Osteocyte (in vitro differentiated cells): Measurements from ENCODE around the gene LRRN1. TPM values are rescaled to one million over a fixed set of nuclear protein-coding genes. Genes with fewer than 3 reads are reported as not detected.
"Not testable (repeated sequence)": the region's sequence is repeated elsewhere in the genome, so short reads cannot be mapped to it uniquely, and the experiment has no call there.

ENCODE experiments used
- DNase-seq: peaks from one replicate; pipeline ENCODE4 v3.0.0; 2021; ENCODE audit warnings: mixed read lengths; ENCODE audit not compliant: unreplicated experiment; ENCODE audit errors: extremely low spot score
- H3K27ac Mint-ChIP-seq: one replicate; pipeline ENCODE4 v1.8.0; 2021; ENCODE audit warnings: mild to moderate bottlenecking, mixed read lengths; ENCODE audit not compliant: unreplicated experiment
- H3K27me3 Mint-ChIP-seq: one replicate; pipeline ENCODE4 v1.8.0; 2021; ENCODE audit warnings: mixed read lengths; ENCODE audit not compliant: unreplicated experiment
- H3K36me3 Mint-ChIP-seq: one replicate; pipeline ENCODE4 v1.8.0; 2021; ENCODE audit warnings: mixed read lengths; ENCODE audit not compliant: unreplicated experiment
- H3K4me1 Mint-ChIP-seq: one replicate; pipeline ENCODE4 v1.8.0; 2021; ENCODE audit warnings: mixed read lengths; ENCODE audit not compliant: unreplicated experiment
- H3K4me3 Mint-ChIP-seq: one replicate; pipeline ENCODE4 v1.8.0; 2021; ENCODE audit warnings: mild to moderate bottlenecking, moderate library complexity, mixed read lengths; ENCODE audit not compliant: unreplicated experiment
- H3K9me3 Mint-ChIP-seq: one replicate; pipeline ENCODE4 v1.8.0; 2021; ENCODE audit warnings: mixed read lengths; ENCODE audit not compliant: unreplicated experiment
- total RNA-seq: library from RNA; stranded (reverse); gene quantifications from 2 replicates; pipeline ENCODE4 v1.2.1, GENCODE V29; 2021
- TF ChIP-seq, protein P1 (sequence below): fragments of 200-600 bp; sonication (generic); IDR thresholded peaks from 2 replicates; pipeline ENCODE4 v1.5.0; 2021; ENCODE audit warnings: antibody characterized with exemption, mild to moderate bottlenecking, moderate library complexity

Gene LRRN1
- total RNA-seq, 1 donor from 2014 or later, result 0.99 TPM

DNA sequence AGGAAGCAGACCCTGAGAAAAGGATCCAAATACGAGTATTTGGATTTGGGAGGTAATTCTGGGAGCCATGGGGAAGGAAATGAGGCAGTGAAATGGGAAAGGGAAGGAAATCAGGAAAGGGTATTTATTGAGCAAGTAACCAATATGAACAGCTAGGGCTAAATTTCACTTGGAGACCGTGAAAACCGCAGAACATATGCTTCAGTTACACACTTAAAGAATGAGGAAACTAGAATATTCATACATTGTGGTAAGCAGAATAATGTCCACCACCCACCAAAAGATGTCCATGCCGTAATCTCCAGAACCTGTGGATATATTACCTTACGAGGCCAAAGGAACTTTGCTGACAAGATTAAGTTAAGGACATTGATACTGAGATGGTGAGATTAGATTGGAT, 63.3 kb downstream of the LRRN1 start:
- Mint-ChIP-seq H3K9me3 (no peaks in the 10 kb centered on the region), H3K4me3 (no peak overlapping the region), H3K36me3 (no peaks in the 10 kb centered on the region), H3K27me3 (no peaks in the 10 kb centered on the region), H3K4me1 (no peaks in the 10 kb centered on the region), H3K27ac (no peak overlapping the region)
- no peak for DNase-seq
- TF ChIP-seq, protein P1, sequence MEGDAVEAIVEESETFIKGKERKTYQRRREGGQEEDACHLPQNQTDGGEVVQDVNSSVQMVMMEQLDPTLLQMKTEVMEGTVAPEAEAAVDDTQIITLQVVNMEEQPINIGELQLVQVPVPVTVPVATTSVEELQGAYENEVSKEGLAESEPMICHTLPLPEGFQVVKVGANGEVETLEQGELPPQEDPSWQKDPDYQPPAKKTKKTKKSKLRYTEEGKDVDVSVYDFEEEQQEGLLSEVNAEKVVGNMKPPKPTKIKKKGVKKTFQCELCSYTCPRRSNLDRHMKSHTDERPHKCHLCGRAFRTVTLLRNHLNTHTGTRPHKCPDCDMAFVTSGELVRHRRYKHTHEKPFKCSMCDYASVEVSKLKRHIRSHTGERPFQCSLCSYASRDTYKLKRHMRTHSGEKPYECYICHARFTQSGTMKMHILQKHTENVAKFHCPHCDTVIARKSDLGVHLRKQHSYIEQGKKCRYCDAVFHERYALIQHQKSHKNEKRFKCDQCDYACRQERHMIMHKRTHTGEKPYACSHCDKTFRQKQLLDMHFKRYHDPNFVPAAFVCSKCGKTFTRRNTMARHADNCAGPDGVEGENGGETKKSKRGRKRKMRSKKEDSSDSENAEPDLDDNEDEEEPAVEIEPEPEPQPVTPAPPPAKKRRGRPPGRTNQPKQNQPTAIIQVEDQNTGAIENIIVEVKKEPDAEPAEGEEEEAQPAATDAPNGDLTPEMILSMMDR, result no peak

DNA sequence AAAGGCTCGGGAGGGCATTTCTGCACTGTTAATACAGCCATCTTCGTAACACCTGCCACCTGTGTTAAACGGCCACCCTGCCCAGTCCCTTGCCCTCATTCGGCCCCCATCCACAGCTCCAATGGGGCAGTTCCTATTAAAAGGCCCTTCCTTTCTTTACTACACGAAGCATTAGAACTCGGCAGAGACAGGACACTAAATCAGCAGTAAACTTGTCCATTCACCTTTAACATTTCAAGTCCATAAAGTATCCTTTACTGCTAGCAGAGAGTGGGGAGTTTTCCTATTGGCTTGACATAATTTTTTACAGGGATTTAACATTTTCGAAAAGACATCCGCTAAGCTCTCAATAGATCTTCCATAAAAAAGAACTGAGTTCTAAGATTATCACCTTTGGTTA, 76.3 kb downstream of the LRRN1 start:
- TF ChIP-seq, protein P1, result no peak
- Mint-ChIP-seq H3K9me3 (peaks cover 5% of the 10 kb centered on the region), H3K4me1 (no peaks in the 10 kb centered on the region), H3K27ac (no peak overlapping the region), H3K4me3 (no peak overlapping the region), H3K27me3 (no peaks in the 10 kb centered on the region), H3K36me3 (no peaks in the 10 kb centered on the region)
- DNase-seq, result no peak

DNA sequence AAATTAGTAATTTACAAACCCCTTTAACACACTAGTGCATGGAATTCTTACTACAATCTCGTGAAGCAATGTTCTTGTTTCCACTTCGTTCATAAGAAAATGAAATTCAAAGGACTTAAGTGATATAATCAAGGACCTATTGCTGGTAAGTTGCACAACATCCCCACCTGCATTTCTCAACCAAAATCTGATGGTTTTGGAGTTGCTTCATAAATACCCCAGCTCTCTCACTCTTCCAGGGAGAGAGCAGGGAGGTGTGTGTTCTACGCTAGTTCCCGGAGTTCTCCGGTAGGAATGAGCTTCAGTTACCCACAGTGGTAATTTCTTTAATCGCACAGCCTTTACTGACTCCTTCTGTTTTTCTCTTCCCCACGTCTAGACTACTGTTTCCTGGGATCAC, 81.8 kb downstream of the LRRN1 start:
- TF ChIP-seq, protein P1, result no peak
- no peak overlapping the region for H3K4me3 Mint-ChIP-seq
- no peak overlapping the region for H3K27ac Mint-ChIP-seq
- no peak for DNase-seq
- peaks cover 9% of the 10 kb centered on the region for H3K9me3 Mint-ChIP-seq
- H3K36me3 Mint-ChIP-seq, result no peaks in the 10 kb centered on the region
- H3K27me3 Mint-ChIP-seq, result no peaks in the 10 kb centered on the region
- no peaks in the 10 kb centered on the region for H3K4me1 Mint-ChIP-seq

DNA sequence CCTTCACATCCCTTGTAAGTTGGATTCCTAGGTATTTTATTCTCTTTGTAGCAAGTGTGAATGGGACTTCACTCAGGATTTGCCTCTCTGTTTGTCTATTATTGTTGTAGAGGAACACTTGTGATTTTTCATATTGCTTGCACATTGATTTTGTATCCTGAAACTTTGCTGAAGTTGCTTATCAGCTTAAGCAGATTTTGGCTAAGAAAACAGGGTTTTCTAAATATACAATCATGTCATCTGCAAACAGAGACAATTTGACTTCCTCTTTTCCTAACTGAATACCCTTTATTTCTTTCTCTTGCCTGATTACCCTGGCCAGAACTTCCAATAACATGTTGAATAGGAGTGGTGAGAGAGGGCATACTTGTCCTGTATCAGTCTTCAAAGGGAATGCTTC, 88.1 kb downstream of the LRRN1 start:
- not testable (repeated sequence) for H3K36me3 Mint-ChIP-seq, H3K4me1 Mint-ChIP-seq, H3K27ac Mint-ChIP-seq, DNase-seq, H3K4me3 Mint-ChIP-seq, H3K27me3 Mint-ChIP-seq
- H3K9me3 Mint-ChIP-seq, result peaks cover 25% of the 10 kb centered on the region

DNA sequence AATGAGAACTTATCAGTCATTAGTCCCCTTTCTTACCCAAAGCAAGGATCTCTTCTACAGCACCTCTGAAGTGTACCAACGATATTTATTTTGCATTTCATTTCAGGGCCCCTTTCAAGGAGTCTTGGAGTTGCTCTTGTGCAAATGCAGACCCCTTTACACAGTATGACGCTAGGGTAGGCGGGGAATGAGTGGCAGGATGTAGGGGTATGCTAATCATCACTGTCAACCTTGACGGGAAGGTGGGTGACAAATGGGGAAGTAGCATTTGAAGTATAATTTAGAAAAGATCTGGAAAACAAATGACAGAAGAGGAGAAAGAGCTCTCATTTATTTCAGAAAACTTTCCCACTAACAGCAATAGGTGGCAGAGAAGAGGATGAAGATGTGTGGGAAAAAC, 94.4 kb downstream of the LRRN1 start:
- H3K27ac Mint-ChIP-seq, result no peak overlapping the region
- H3K27me3 Mint-ChIP-seq, result no peaks in the 10 kb centered on the region
- H3K4me1 Mint-ChIP-seq, result no peaks in the 10 kb centered on the region
- H3K36me3 Mint-ChIP-seq, result no peaks in the 10 kb centered on the region
- TF ChIP-seq, protein P1, result no peak
- DNase-seq, result no peak
- H3K4me3 Mint-ChIP-seq, result no peak overlapping the region
- peaks cover 19% of the 10 kb centered on the region for H3K9me3 Mint-ChIP-seq
